Neural crest cell (in vitro differentiated cells): ENCODE results near the gene PLCL2. TPM values are rescaled to one million over a fixed set of nuclear protein-coding genes. Genes with fewer than 3 reads are reported as not detected.

Source experiments
- DNase-seq: peaks from one replicate; pipeline ENCODE4 v3.0.0; 2021; ENCODE audit warnings: low read depth, mixed read lengths, low spot score
- H3K27ac Mint-ChIP-seq: one replicate; pipeline ENCODE4 v1.8.0; 2021; ENCODE audit warnings: mild to moderate bottlenecking, mixed read lengths; ENCODE audit not compliant: unreplicated experiment
- H3K27me3 Mint-ChIP-seq: 2 replicates; pipeline ENCODE4 v1.8.0; 2021; ENCODE audit warnings: low read depth, mild to moderate bottlenecking, mixed read lengths
- H3K36me3 Mint-ChIP-seq: 2 replicates; pipeline ENCODE4 v1.8.0; 2021; ENCODE audit warnings: low read depth, mild to moderate bottlenecking, mixed read lengths
- H3K4me1 Mint-ChIP-seq: 2 replicates; pipeline ENCODE4 v1.8.0; 2021; ENCODE audit warnings: mixed read lengths
- H3K4me3 Mint-ChIP-seq: one replicate; pipeline ENCODE4 v1.8.0; 2021; ENCODE audit warnings: mild to moderate bottlenecking, mixed read lengths
- H3K9me3 Mint-ChIP-seq: 2 replicates; pipeline ENCODE4 v1.8.0; 2021; ENCODE audit warnings: mixed read lengths
- CTCF ChIP-seq: fragments of 200-600 bp; sonication (generic); conservative IDR thresholded peaks from 2 replicates; pipeline ENCODE4 v1.5.0; 2021; ENCODE audit warnings: antibody characterized with exemption, mild to moderate bottlenecking
- total RNA-seq: library from RNA; stranded (reverse); gene quantifications from 2 replicates; pipeline ENCODE4 v1.2.1, GENCODE V29; 2021

Gene PLCL2
- total RNA-seq, 1 donor from 2014 or later, result 10.5 TPM

GRCh38 chr3:16995601-16996000 is 110.8 kb downstream of the PLCL2 start:
- DNase-seq, result no peak
- no peaks in the 10 kb centered on the region for H3K36me3 Mint-ChIP-seq
- H3K4me1 Mint-ChIP-seq, result no peaks in the 10 kb centered on the region
- no peaks in the 10 kb centered on the region for H3K9me3 Mint-ChIP-seq
- no peak for TF ChIP-seq CTCF
- no peaks in the 10 kb centered on the region for H3K27me3 Mint-ChIP-seq
- H3K27ac Mint-ChIP-seq, result peak overlapping the region; percentile 7
- H3K4me3 Mint-ChIP-seq, result no peak overlapping the region

GRCh38 chr3:16998236-16998923 is 113.6 kb downstream of the PLCL2 start:
- H3K9me3 Mint-ChIP-seq, result peaks cover 4% of the 10 kb centered on the region
- H3K4me3 Mint-ChIP-seq, result no peak overlapping the region
- no peak overlapping the region for H3K27ac Mint-ChIP-seq
- H3K4me1 Mint-ChIP-seq, result no peaks in the 10 kb centered on the region
- H3K27me3 Mint-ChIP-seq, result no peaks in the 10 kb centered on the region
- DNase-seq, result no peak
- no peaks in the 10 kb centered on the region for H3K36me3 Mint-ChIP-seq
- no peak for TF ChIP-seq CTCF

- Mint-ChIP-seq H3K36me3 (no peaks in the 10 kb centered on the region), H3K4me3 (no peak overlapping the region), H3K27me3 (no peaks in the 10 kb centered on the region), H3K4me1 (no peaks in the 10 kb centered on the region), H3K27ac (no peak overlapping the region), H3K9me3 (peaks cover 4% of the 10 kb centered on the region)
- no peak for DNase-seq
- no peak for TF ChIP-seq CTCF
These were observed 114.4 kb downstream of the PLCL2 start for GRCh38 chr3:16999161-16999560.

- H3K9me3 Mint-ChIP-seq, result peaks cover 4% of the 10 kb centered on the region
- no peak for TF ChIP-seq CTCF
- H3K36me3 Mint-ChIP-seq, result no peaks in the 10 kb centered on the region
- no peaks in the 10 kb centered on the region for H3K27me3 Mint-ChIP-seq
- DNase-seq, result no peak
- H3K4me3 Mint-ChIP-seq, result no peak overlapping the region
- H3K27ac Mint-ChIP-seq, result no peak overlapping the region
- peaks cover 5% of the 10 kb centered on the region for H3K4me1 Mint-ChIP-seq
These were observed 115.1 kb downstream of the PLCL2 start for GRCh38 chr3:16999871-17000270.

- peaks cover 19% of the 10 kb centered on the region for H3K4me1 Mint-ChIP-seq
- H3K4me3 Mint-ChIP-seq, result no peak overlapping the region
- H3K9me3 Mint-ChIP-seq, result peaks cover 4% of the 10 kb centered on the region
- TF ChIP-seq CTCF, result no peak
- no peak for DNase-seq
- no peaks in the 10 kb centered on the region for H3K36me3 Mint-ChIP-seq
- H3K27me3 Mint-ChIP-seq, result no peaks in the 10 kb centered on the region
- no peak overlapping the region for H3K27ac Mint-ChIP-seq
These were observed 118.7 kb downstream of the PLCL2 start for GRCh38 chr3:17003457-17003856.
